Peyer's patch (tissue), 4 donors: Measurements from ENCODE around the gene GPATCH1.

Source experiments
- CTCF ChIP-seq, 6 experiments: fragments of 450-650 bp in 4 of 6; fragments of 200-600 bp in 2 of 6; sonication (generic) in 1 of 6; IDR thresholded peaks; one replicate each; pipeline ENCODE4 v1.5.1; 2017 to 2019; ENCODE audit warnings: antibody characterized with exemption in 6 of 6, mild to moderate bottlenecking in 3 of 6, moderate library complexity in 1 of 6
- POLR2A ChIP-seq, 2 donors: fragments of 450-650 bp; IDR thresholded peaks; one replicate each; pipeline ENCODE4 v1.5.1; 2017; ENCODE audit warnings: antibody characterized with exemption in 2 of 2, mild to moderate bottlenecking in 2 of 2, moderate library complexity in 2 of 2

DNA sequence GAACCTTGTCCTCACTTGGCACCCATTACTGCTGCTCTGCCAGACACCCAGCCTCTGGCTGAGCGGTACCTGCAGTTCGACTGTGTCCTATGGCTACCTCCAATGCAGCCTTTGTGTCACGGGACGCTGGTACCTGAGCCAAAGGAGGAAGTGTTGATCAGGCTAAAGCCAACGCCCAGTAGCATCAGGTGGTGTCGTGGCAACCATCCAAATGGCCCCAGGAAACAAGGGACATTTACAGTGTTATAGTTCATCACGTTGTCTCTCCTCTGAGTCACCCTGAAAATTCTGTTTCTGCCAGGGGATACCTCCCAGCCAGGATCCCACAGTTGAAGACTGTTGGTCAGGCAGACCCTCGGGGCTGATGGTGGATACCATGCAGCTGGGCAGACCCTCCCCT is 26.4 kb upstream of the GPATCH1 start:
- TF ChIP-seq CTCF (IDR thresholded peaks at IDR 0.05) = no peak
- peak; percentile 42 to 70 for TF ChIP-seq POLR2A (IDR thresholded peaks at IDR 0.05)
